ENCODE results near the gene CDKL5. TPM values are rescaled to one million over a fixed set of nuclear protein-coding genes. Genes with fewer than 3 reads are reported as not detected.

Gene CDKL5
- total RNA-seq, 1 experiment from 2014 or later, result 1.2 TPM

- TF ChIP-seq TCF7L2 (IDR thresholded peaks at IDR 0.05; ENCODE audit: low read depth, low read length), result no peak
- TF ChIP-seq, protein P1, sequence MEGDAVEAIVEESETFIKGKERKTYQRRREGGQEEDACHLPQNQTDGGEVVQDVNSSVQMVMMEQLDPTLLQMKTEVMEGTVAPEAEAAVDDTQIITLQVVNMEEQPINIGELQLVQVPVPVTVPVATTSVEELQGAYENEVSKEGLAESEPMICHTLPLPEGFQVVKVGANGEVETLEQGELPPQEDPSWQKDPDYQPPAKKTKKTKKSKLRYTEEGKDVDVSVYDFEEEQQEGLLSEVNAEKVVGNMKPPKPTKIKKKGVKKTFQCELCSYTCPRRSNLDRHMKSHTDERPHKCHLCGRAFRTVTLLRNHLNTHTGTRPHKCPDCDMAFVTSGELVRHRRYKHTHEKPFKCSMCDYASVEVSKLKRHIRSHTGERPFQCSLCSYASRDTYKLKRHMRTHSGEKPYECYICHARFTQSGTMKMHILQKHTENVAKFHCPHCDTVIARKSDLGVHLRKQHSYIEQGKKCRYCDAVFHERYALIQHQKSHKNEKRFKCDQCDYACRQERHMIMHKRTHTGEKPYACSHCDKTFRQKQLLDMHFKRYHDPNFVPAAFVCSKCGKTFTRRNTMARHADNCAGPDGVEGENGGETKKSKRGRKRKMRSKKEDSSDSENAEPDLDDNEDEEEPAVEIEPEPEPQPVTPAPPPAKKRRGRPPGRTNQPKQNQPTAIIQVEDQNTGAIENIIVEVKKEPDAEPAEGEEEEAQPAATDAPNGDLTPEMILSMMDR (IDR thresholded peaks at IDR 0.05), result no peak
- TF ChIP-seq, protein P2, sequence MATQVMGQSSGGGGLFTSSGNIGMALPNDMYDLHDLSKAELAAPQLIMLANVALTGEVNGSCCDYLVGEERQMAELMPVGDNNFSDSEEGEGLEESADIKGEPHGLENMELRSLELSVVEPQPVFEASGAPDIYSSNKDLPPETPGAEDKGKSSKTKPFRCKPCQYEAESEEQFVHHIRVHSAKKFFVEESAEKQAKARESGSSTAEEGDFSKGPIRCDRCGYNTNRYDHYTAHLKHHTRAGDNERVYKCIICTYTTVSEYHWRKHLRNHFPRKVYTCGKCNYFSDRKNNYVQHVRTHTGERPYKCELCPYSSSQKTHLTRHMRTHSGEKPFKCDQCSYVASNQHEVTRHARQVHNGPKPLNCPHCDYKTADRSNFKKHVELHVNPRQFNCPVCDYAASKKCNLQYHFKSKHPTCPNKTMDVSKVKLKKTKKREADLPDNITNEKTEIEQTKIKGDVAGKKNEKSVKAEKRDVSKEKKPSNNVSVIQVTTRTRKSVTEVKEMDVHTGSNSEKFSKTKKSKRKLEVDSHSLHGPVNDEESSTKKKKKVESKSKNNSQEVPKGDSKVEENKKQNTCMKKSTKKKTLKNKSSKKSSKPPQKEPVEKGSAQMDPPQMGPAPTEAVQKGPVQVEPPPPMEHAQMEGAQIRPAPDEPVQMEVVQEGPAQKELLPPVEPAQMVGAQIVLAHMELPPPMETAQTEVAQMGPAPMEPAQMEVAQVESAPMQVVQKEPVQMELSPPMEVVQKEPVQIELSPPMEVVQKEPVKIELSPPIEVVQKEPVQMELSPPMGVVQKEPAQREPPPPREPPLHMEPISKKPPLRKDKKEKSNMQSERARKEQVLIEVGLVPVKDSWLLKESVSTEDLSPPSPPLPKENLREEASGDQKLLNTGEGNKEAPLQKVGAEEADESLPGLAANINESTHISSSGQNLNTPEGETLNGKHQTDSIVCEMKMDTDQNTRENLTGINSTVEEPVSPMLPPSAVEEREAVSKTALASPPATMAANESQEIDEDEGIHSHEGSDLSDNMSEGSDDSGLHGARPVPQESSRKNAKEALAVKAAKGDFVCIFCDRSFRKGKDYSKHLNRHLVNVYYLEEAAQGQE (IDR thresholded peaks at IDR 0.05; ENCODE audit: insufficient read depth in 1 of 2, low read depth in 2 of 2, low read length in 1 of 2), result no peak
- TF ChIP-seq SIN3A (IDR thresholded peaks at IDR 0.05; ENCODE audit: borderline replicate concordance, insufficient read depth, low read depth, low read length), result no peak
- TF ChIP-seq POLR2AphosphoS5 (IDR thresholded peaks at IDR 0.05; ENCODE audit: low read depth, low read length), result no peak
- ChIA-PET CTCF (no interaction called here), POLR2A (interaction anchor here (0.6 kb wide), 1 partner anchor 269 kb away, joined by 10 read pairs; no protein-coding TSS in a partner anchor)
- H3K4me3 ChIP-seq (ENCODE audit: low read depth in 2 of 2, low read length in 2 of 2), result no peak overlapping the region
- H3K36me3 ChIP-seq (ENCODE audit: control insufficient read depth, insufficient read depth, low read length), result no peaks in the 10 kb centered on the region
- in situ Hi-C loops (cut with HindIII; ENCODE audit: low pct_unique_long_range_greater_than_20kb, low sequenced_read_pairs), result no loop called here
- intact Hi-C loops (cut with micrococcal nuclease; ENCODE audit: unreplicated experiment), result no loop called here
- ATAC-seq, result no peak
- H3K27me3 ChIP-seq (ENCODE audit: control insufficient read depth, insufficient read depth, low read length), result no peaks in the 10 kb centered on the region
- BruUV-seq (replicated peaks), result no TSS peak
- no peaks in the 10 kb centered on the region for H3K9me3 ChIP-seq (ENCODE audit: control insufficient read depth, insufficient read depth, low read depth, low read length)
- H3K4me1 ChIP-seq (ENCODE audit: control insufficient read depth, insufficient read depth, low read length), result no peaks in the 10 kb centered on the region
- H3K27ac ChIP-seq (ENCODE audit: low read length), result no peak overlapping the region
- no peak for DNase-seq (ENCODE audit: low read depth, low spot score)
Measured at GRCh38 chrX:18677161-18677869, 251.9 kb downstream of the CDKL5 start.

- ChIA-PET POLR2A (no interaction called here), CTCF (no interaction called here)
- ATAC-seq (no peak), DNase-seq (ENCODE audit: low read depth, low spot score) (no peak)
- BruUV-seq (replicated peaks), result no TSS peak
- H3K9me3 ChIP-seq (ENCODE audit: control insufficient read depth, insufficient read depth, low read depth, low read length), result no peaks in the 10 kb centered on the region
- H3K36me3 ChIP-seq (ENCODE audit: control insufficient read depth, insufficient read depth, low read length), result no peaks in the 10 kb centered on the region
- TF ChIP-seq SIN3A (IDR thresholded peaks at IDR 0.05; ENCODE audit: borderline replicate concordance, insufficient read depth, low read depth, low read length) (no peak), TCF7L2 (IDR thresholded peaks at IDR 0.05; ENCODE audit: low read depth, low read length) (no peak), POLR2AphosphoS5 (IDR thresholded peaks at IDR 0.05; ENCODE audit: low read depth, low read length) (no peak)
- TF ChIP-seq, protein P2 (IDR thresholded peaks at IDR 0.05; ENCODE audit: insufficient read depth in 1 of 2, low read depth in 2 of 2, low read length in 1 of 2), result no peak
- TF ChIP-seq, protein P1 (IDR thresholded peaks at IDR 0.05), result no peak
- intact Hi-C loops (cut with micrococcal nuclease; ENCODE audit: unreplicated experiment) (no loop called here), in situ Hi-C loops (cut with HindIII; ENCODE audit: low pct_unique_long_range_greater_than_20kb, low sequenced_read_pairs) (no loop called here)
- no peaks in the 10 kb centered on the region for H3K4me1 ChIP-seq (ENCODE audit: control insufficient read depth, insufficient read depth, low read length)
- no peak overlapping the region for H3K4me3 ChIP-seq (ENCODE audit: low read depth in 2 of 2, low read length in 2 of 2)
- no peak overlapping the region for H3K27ac ChIP-seq (ENCODE audit: low read length)
- H3K27me3 ChIP-seq (ENCODE audit: control insufficient read depth, insufficient read depth, low read length), result no peaks in the 10 kb centered on the region
Measured at GRCh38 chrX:18681996-18682395, 256.6 kb downstream of the CDKL5 start.

Data from Panc1 (cell line).